HCT116 (cell line): ENCODE measurements around the gene CHRND. TPM values are rescaled to one million over a fixed set of nuclear protein-coding genes. Genes with fewer than 3 reads are reported as not detected.

Experiments
- ATAC-seq: fragments of 200-7000 bp; cut with Tn5 transposase; 2 replicates; pipeline ENCODE4 v1.9.1; 2020; ENCODE audit warnings: mild to moderate bottlenecking, moderate library complexity
- BruUV-seq: library from RNA; stranded (reverse); fragments of 400-500 nt; replicated peaks from 2 replicates; lab custom pipeline; 2021; lab: Mats Ljungman, UMichigan
- CTCF ChIA-PET: fragments of 300-600 bp; sonication (Branson Sonifier 250); formaldehyde crosslinking; loops from one replicate; lab custom pipeline; 2021; ENCODE audit warnings: antibody characterized with exemption; lab: Charles Lee
- POLR2A ChIA-PET: fragments of 300-600, 350-600 bp; sonication (Branson Sonifier 250); formaldehyde crosslinking; loops from one replicate; lab custom pipeline; 2021; ENCODE audit warnings: antibody characterized with exemption; lab: Charles Lee
- RAD21 ChIA-PET, 2 experiments: fragments of 300-600 bp; sonication (Branson Sonifier 250); formaldehyde crosslinking; loops; one replicate each; lab custom pipeline; 2023; ENCODE audit warnings: low total read pairs in 2 of 2; ENCODE audit not compliant: uncharacterized antibody in 2 of 2, unreplicated experiment in 2 of 2, low non-redundant PET in 1 of 2; lab: Charles Lee
- DNase-seq: peaks from one replicate; pipeline ENCODE4 v3.0.0-alpha.2; 2010; ENCODE audit warnings: low read depth, low spot score
- H2AFZ ChIP-seq: fragments of 200-600 bp; shearing (Covaris generic), sonication (generic); 2 replicates; pipeline ENCODE4 v1.6.1; 2017; ENCODE audit warnings: low read depth, mixed run types, mixed read lengths, antibody characterized with exemption, low read length; ENCODE audit not compliant: poor library complexity, severe bottlenecking
- H3K27ac ChIP-seq: 2 replicates; pipeline ENCODE4 v1.5.1; 2012; ENCODE audit warnings: low read depth, low read length
- H3K27me3 ChIP-seq: fragments of 200-600 bp; sonication (generic); 2 replicates; pipeline ENCODE4 v1.6.1; 2016; ENCODE audit warnings: mixed run types, low read length, mixed read lengths; ENCODE audit not compliant: insufficient read depth
- H3K36me3 ChIP-seq, 2 experiments: fragments of 200-500 bp in 1 of 2; fragments of 200-600 bp in 1 of 2; sonication (Bioruptor generic) in 1 of 2; sonication (generic) in 1 of 2; 2 replicates each; pipeline versions ENCODE4 v1.5.1 to v1.6.1; 2014 to 2016; ENCODE audit warnings: low read length in 2 of 2, inconsistent platforms in 1 of 2, mixed read lengths in 1 of 2, mixed run types in 1 of 2; ENCODE audit not compliant: insufficient read depth in 2 of 2, control insufficient read depth in 1 of 2
- H3K4me1 ChIP-seq, 2 experiments: fragments of 200-600 bp in 1 of 2; sonication (generic) in 1 of 2; 2 replicates each; pipeline versions ENCODE4 v1.5.1 to v1.6.1; 2012 to 2017; ENCODE audit warnings: low read length in 2 of 2, inconsistent platforms in 1 of 2, mild to moderate bottlenecking in 1 of 2, mixed read lengths in 1 of 2, mixed run types in 1 of 2, moderate library complexity in 1 of 2; ENCODE audit not compliant: insufficient read depth in 2 of 2, control insufficient read depth in 1 of 2
- H3K4me2 ChIP-seq: fragments of 200-600 bp; sonication (generic); 2 replicates; pipeline ENCODE4 v1.6.1; 2017; ENCODE audit warnings: mixed run types, low read length, mixed read lengths
- H3K4me3 ChIP-seq, 2 experiments: fragments of 200-600 bp in 1 of 2; sonication (generic) in 1 of 2; replicated peaks in 1 of 2; 2 replicates each; pipeline ENCODE4 v1.5.1; 2011 to 2016; ENCODE audit warnings: low read length in 2 of 2, control low read depth in 1 of 2, low read depth in 1 of 2, mild to moderate bottlenecking in 1 of 2, mixed read lengths in 1 of 2, mixed run types in 1 of 2
- H3K79me2 ChIP-seq: fragments of 200-600 bp; sonication (generic); 2 replicates; pipeline ENCODE4 v1.6.1; 2017; ENCODE audit warnings: mild to moderate bottlenecking, mixed run types, low read length, moderate library complexity, mixed read lengths; ENCODE audit not compliant: insufficient read depth
- H3K9ac ChIP-seq: fragments of 200-600 bp; sonication (generic); 2 replicates; pipeline ENCODE4 v1.6.1; 2016; ENCODE audit warnings: low read length, mixed read lengths
- H3K9me2 ChIP-seq: fragments of 200-600 bp; sonication (generic), shearing (Covaris generic); 2 replicates; pipeline ENCODE4 v1.6.1; 2017; ENCODE audit warnings: mixed run types, mild to moderate bottlenecking, moderate library complexity; ENCODE audit not compliant: insufficient read depth
- H3K9me3 ChIP-seq, 2 experiments: fragments of 200-500 bp in 1 of 2; fragments of 200-600 bp in 1 of 2; sonication (Bioruptor generic) in 1 of 2; sonication (generic) in 1 of 2; 2 replicates each; pipeline ENCODE4 v1.6.1; 2014 to 2017; ENCODE audit warnings: low read length in 2 of 2, mixed read lengths in 2 of 2, inconsistent platforms in 1 of 2, low read depth in 1 of 2, mild to moderate bottlenecking in 1 of 2, mixed run types in 1 of 2, moderate library complexity in 1 of 2; ENCODE audit not compliant: control insufficient read depth in 1 of 2, insufficient read depth in 1 of 2
- H4K20me1 ChIP-seq: fragments of 200-600 bp; sonication (generic), shearing (Covaris generic); 2 replicates; pipeline ENCODE4 v1.6.1; 2017; ENCODE audit warnings: mixed run types, mild to moderate bottlenecking, moderate library complexity; ENCODE audit not compliant: insufficient read depth
- CEBPB ChIP-seq: IDR thresholded peaks from 2 replicates; pipeline ENCODE4 v1.6.1; 2012; ENCODE audit warnings: low read depth
- EGR1 ChIP-seq: IDR thresholded peaks from 2 replicates; pipeline ENCODE4 v1.6.1; 2012; ENCODE audit warnings: low read depth
- JUND ChIP-seq: IDR thresholded peaks from 2 replicates; pipeline ENCODE4 v1.6.1; 2012
- MAX ChIP-seq: IDR thresholded peaks from 2 replicates; pipeline ENCODE4 v1.6.1; 2012
- POLR2A ChIP-seq: IDR thresholded peaks from 2 replicates; pipeline ENCODE4 v1.7.0; 2011; ENCODE audit warnings: borderline replicate concordance; ENCODE audit not compliant: insufficient read depth, insufficient read length; ENCODE audit errors: extremely low read depth
- POLR2AphosphoS5 ChIP-seq: IDR thresholded peaks from 2 replicates; pipeline ENCODE4 v1.6.1; 2011; ENCODE audit warnings: mild to moderate bottlenecking, low read depth, low read length, moderate library complexity
- REST ChIP-seq: IDR thresholded peaks from 2 replicates; pipeline ENCODE4 v1.6.1; 2012; ENCODE audit warnings: low read depth
- SRF ChIP-seq: IDR thresholded peaks from 2 replicates; pipeline ENCODE4 v1.6.1; 2012; ENCODE audit warnings: low read depth
- TCF7L2 ChIP-seq: IDR thresholded peaks from 2 replicates; pipeline ENCODE4 v1.7.0; 2011; ENCODE audit warnings: borderline replicate concordance, inconsistent platforms; ENCODE audit not compliant: insufficient read depth, insufficient read length; ENCODE audit errors: extremely low read depth
- YY1 ChIP-seq: IDR thresholded peaks from 2 replicates; pipeline ENCODE4 v1.6.1; 2011; ENCODE audit warnings: low read length, low read depth, moderate library complexity, mild to moderate bottlenecking; ENCODE audit not compliant: insufficient replicate concordance; ENCODE audit errors: extremely low read depth
- ZNF274 ChIP-seq: fragments of 200-500 bp; sonication (Bioruptor generic); IDR thresholded peaks from 2 replicates; pipeline ENCODE4 v1.6.1; 2014; ENCODE audit warnings: mild to moderate bottlenecking, low read depth, low read length, inconsistent platforms
- intact Hi-C: fragments of 100-400 bp; cut with micrococcal nuclease; formaldehyde crosslinking; loops from 2 replicates; pipeline ENCODE4 v1.10.0; 2022
- total RNA-seq: library from RNA; stranded (reverse); gene quantifications from one replicate; pipeline ENCODE4 v1.2.1, GENCODE V29; 2021; ENCODE audit not compliant: unreplicated experiment

Gene CHRND
- total RNA-seq, 1 experiment from 2014 or later, result not detected

- H4K20me1 ChIP-seq, result no peaks in the 10 kb centered on the region
- H3K27me3 ChIP-seq, result no peaks in the 10 kb centered on the region
- H3K4me3 ChIP-seq, result no peak overlapping the region
- no peaks in the 10 kb centered on the region for H3K9me2 ChIP-seq
- no peak overlapping the region for H3K27ac ChIP-seq
- no peaks in the 10 kb centered on the region for H3K9me3 ChIP-seq
- H3K4me1 ChIP-seq, result peaks cover 8 to 9% of the 10 kb centered on the region in 2 experiments
- H2AFZ ChIP-seq, result no peak overlapping the region
- DNase-seq, result no peak
- POLR2A ChIA-PET, result no interaction called here
- TF ChIP-seq ZNF274 (no peak), POLR2A (no peak), POLR2AphosphoS5 (no peak), CEBPB (no peak), TCF7L2 (no peak)
- TF ChIP-seq, all 23 proteins: peak for 0
- RAD21 ChIA-PET, result no interaction called here
- no peak for ATAC-seq
- no peak overlapping the region for H3K4me2 ChIP-seq
- no peak overlapping the region for H3K9ac ChIP-seq
- no peaks in the 10 kb centered on the region for H3K79me2 ChIP-seq
- peaks cover 13 to 18% of the 10 kb centered on the region in 2 experiments; a peak in 3 of 4 replicates for H3K36me3 ChIP-seq
- intact Hi-C loops, result no loop called here
- CTCF ChIA-PET, result no interaction called here
- BruUV-seq, result no TSS peak
These were observed 47.1 kb downstream of the CHRND start for GRCh38 chr2:232573042-232573441.

GRCh38 chr2:232573771-232574435 lies 47.9 kb downstream of the CHRND start:
- Histone ChIP-seq H3K79me2 (no peaks in the 10 kb centered on the region), H3K9me2 (no peaks in the 10 kb centered on the region), H3K9ac (no peak overlapping the region), H4K20me1 (no peaks in the 10 kb centered on the region), H3K36me3 (peaks cover 9 to 14% of the 10 kb centered on the region in 2 experiments; a peak in 3 of 4 replicates), H3K9me3 (no peaks in the 10 kb centered on the region), H3K4me2 (no peak overlapping the region), H3K27me3 (no peaks in the 10 kb centered on the region), H2AFZ (no peak overlapping the region), H3K27ac (no peak overlapping the region), H3K4me3 (no peak overlapping the region), H3K4me1 (peaks cover 0 to 3% of the 10 kb centered on the region in 2 experiments; a peak in 2 of 4 replicates)
- no TSS peak for BruUV-seq
- POLR2A ChIA-PET, result no interaction called here
- intact Hi-C loops, result no loop called here
- DNase-seq, result no peak
- TF ChIP-seq JUND (no peak), YY1 (no peak), SRF (no peak), POLR2A (no peak), MAX (no peak), ZNF274 (no peak), REST (no peak), TCF7L2 (no peak), CEBPB (no peak), EGR1 (no peak)
- RAD21 ChIA-PET, result no interaction called here
- no peak for ATAC-seq
- CTCF ChIA-PET, result no interaction called here
